GM19023 (cell line): ENCODE data around the gene PPT1.

Source experiments
- ATAC-seq: cut with Tn5 transposase; IDR thresholded peaks from one replicate; pipeline ENCODE4 v1.9.1; 2021; ENCODE audit warnings: mild to moderate bottlenecking, moderate library complexity; ENCODE audit not compliant: unreplicated experiment

PPT1 gene

GRCh38 chr1:40032240-40032891 lies 64.7 kb downstream of the PPT1 start:
- ATAC-seq = no peak

- ATAC-seq = no peak
Observed at GRCh38 chr1:40030528-40031135, 66.4 kb downstream of the PPT1 start.

GRCh38 chr1:40029608-40030007 lies 67.4 kb downstream of the PPT1 start:
- ATAC-seq = no peak

- ATAC-seq = no peak
Observed at GRCh38 chr1:40027647-40028046, 69.4 kb downstream of the PPT1 start.

- ATAC-seq = no peak
Observed at GRCh38 chr1:40024671-40025070, 72.4 kb downstream of the PPT1 start.

GRCh38 chr1:40023379-40023944 lies 73.6 kb downstream of the PPT1 start:
- no peak for ATAC-seq
